HFF-Myc (cell line): ENCODE measurements around the gene RAD51B.

Source experiments
- DNase-seq: peaks from one replicate; pipeline ENCODE4 v3.0.0-alpha.2; 2011; ENCODE audit warnings: low read depth; ENCODE audit errors: extremely low read depth
- H3K4me3 ChIP-seq: replicated peaks from 2 replicates; pipeline ENCODE4 v1.5.1; 2011; ENCODE audit warnings: low read depth, mild to moderate bottlenecking, control low read depth, low read length
- TF ChIP-seq, protein P1 (sequence below): IDR thresholded peaks from 2 replicates; pipeline ENCODE4 v1.5.1; 2012; ENCODE audit warnings: mild to moderate bottlenecking, low read depth, low read length, control low read depth; ENCODE audit errors: missing control alignments

Gene RAD51B

GRCh38 chr14:68757618-68758081 lies 938.1 kb downstream of the RAD51B start:
- DNase-seq, result no peak

GRCh38 chr14:68758301-68758700 lies 938.7 kb downstream of the RAD51B start:
- TF ChIP-seq, protein P1, sequence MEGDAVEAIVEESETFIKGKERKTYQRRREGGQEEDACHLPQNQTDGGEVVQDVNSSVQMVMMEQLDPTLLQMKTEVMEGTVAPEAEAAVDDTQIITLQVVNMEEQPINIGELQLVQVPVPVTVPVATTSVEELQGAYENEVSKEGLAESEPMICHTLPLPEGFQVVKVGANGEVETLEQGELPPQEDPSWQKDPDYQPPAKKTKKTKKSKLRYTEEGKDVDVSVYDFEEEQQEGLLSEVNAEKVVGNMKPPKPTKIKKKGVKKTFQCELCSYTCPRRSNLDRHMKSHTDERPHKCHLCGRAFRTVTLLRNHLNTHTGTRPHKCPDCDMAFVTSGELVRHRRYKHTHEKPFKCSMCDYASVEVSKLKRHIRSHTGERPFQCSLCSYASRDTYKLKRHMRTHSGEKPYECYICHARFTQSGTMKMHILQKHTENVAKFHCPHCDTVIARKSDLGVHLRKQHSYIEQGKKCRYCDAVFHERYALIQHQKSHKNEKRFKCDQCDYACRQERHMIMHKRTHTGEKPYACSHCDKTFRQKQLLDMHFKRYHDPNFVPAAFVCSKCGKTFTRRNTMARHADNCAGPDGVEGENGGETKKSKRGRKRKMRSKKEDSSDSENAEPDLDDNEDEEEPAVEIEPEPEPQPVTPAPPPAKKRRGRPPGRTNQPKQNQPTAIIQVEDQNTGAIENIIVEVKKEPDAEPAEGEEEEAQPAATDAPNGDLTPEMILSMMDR, result no peak
- H3K4me3 ChIP-seq, result no peak overlapping the region
- DNase-seq, result no peak

More at GRCh38 chr14:68757618-68758081, 938.1 kb downstream of the RAD51B start:
- no peak overlapping the region for H3K4me3 ChIP-seq
- TF ChIP-seq, protein P1, result no peak

DNA sequence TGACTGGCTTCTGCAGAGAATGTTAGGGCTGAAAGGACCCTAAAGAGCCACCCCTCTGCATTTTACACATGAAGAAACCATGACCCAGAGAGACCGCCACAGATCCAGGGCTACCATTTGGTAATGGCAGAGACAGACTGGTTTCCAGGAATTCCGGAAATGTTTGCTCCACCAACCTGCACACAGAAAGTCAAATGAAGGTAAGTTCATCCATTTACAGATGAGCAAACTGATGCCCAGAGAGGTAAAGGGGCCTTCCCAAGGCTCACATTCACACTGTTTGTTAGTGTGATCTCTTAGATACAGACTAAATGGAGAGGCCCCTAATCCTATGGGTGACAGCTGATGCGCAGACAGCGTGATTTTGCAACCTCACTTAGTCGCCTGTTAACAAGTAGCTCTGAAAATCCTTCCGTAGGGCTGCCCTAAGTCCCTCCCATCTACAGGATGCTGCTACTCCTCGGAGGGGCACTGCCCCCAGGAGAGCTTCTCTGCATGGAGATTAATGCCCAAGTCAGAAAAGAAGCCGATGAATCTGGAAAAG lies 939.5 kb downstream of the RAD51B start:
- no peak for DNase-seq
- H3K4me3 ChIP-seq, result no peak overlapping the region
- TF ChIP-seq, protein P1, result no peak

GRCh38 chr14:68759937-68760336 lies 940.4 kb downstream of the RAD51B start:
- DNase-seq, result no peak
- no peak overlapping the region for H3K4me3 ChIP-seq
- TF ChIP-seq, protein P1, result no peak

DNA sequence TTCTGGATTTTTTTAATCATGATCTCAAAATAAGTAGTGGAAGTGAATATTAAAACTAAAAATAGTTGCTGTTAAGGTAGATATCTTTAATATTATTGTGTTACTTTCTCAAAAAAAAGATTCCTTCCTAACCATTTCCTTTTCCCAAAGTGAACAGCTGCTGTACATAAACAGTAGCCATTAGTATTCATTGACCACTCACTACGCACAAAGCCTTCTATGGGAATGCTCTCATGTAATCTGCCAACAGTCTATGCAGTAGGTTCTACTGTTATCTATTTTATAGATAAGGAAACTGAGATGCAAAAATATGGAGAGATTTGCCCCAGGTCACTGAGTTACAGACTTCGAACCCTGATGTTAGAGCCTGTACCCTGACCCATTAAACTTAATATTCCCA lies 941.2 kb downstream of the RAD51B start:
- no peak overlapping the region for H3K4me3 ChIP-seq
- TF ChIP-seq, protein P1, result no peak
- DNase-seq, result no peak

GRCh38 chr14:68761391-68761790 lies 941.8 kb downstream of the RAD51B start:
- TF ChIP-seq, protein P1, result no peak
- H3K4me3 ChIP-seq, result no peak overlapping the region
- DNase-seq, result no peak
